Retina (tissue), 1 donor: ENCODE measurements around the gene TAGLN.
A peak's percentile ranks its signal among the peaks of the same experiment; 100 is the strongest.

Experiments
- DNase-seq: peaks from one replicate; pipeline ENCODE4 v3.0.0-alpha.2; 2016

Gene TAGLN

DNA sequence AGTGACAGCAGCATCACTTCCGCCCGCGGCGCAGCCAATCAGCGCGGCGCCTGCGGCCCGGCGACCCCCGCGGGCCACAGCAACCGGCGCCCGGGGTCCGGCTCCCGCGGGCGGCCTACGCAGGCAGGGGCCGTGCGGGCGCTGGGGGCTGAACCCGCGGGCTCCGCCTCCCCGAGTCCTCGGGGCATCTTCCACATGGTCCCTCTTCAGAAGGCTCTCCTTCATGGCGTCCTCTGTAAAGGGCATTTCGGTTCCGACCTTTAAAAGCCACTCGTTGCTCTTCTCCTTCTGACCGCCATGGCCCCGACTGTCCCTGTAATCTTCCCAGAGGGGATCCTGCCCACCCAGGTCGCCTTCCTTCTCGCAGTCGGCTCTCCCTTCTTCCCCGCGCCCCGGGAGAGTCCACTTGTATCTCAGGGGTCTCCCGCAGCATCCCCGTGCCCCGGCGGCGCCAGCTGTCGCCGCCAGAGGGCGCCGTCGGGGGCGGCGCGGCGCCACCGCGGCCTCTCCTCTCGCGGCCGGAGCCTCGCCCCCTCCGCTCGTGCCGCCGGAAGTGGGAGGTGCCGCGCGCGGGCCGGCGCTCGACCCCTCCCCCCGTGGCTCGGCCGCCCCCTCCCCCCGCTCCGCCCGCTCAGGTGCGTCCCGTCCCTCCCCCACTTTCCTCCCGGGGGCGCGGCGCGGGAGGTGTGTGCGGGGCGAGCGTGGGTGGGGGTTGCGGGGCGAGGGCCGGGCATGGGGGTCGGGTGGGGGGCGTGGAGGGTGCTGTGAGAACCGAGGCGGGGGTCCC lies 33.1 kb downstream of the TAGLN start, which contains the start of gene RNF214:
Gene RNF214 (plus strand): TSS at position 580 of the 787 bp plus-strand sequence. CDS start 1,602 bp downstream, outside the sequence.
- DNase-seq = peak; percentile 95

DNA sequence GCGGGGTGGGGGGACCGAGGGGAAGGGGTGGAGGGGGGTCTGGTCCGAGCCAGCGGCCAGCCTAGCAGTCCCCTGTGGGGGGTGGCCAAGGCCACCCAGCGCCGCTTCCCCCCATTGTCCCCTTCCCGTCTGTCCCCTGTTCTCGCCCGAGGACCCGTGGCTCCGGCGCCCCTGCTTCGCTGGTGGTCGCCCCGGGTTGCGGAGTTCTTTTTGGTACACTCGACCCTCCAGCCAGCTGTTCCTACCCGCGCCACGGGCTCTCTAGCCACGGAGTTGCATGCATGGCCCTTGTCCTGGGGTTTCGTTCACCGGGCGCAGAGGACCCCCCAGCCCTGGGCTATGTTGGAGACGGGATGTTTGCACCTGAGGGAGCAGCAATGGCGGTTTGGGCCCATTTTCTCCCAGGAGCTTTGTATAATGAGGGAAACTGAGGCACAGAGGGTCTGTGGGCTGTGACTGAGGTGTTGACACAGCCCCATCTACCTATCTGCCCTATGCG lies 33.8 kb downstream of the TAGLN start:
- peak; percentile 40 for DNase-seq

DNA sequence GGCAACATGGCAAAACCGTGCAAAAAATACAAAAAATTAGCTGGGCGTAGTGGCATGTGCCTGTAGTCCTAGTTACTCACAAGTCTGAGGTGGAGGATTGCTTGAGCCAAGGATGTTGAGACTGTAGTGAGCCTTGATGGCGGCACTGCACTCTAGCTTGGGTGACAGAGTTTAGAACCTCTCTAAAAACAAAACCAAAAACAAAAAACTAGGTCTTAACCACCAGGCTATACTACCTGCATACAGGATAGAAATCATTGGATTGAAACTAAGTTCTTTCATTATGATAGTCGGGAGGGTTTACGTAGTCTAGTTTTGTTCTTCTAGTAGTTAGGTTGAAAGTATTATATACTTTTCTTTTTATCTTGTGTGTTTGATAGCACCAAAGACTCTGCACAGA lies 39.1 kb downstream of the TAGLN start:
- no peak for DNase-seq

DNA sequence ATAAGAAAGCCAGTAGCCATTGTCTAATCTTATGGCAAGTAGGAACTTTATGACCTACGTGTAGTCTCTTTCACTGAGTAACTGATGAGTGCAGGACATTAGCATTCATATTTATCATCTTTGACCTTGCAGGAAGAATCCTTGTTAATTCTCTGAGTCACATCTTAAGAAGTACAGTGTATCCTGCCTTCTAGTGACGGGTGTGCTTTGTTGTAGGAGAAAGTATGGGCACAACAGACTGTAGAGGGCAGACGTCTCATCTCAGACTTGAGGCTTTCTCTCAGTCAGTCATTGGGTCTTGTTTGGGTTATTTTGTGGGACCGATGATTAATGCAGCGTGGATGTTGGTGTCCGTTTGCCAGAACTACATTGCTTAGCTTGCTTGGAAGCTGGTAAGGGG lies 40.1 kb downstream of the TAGLN start:
- DNase-seq = no peak

DNA sequence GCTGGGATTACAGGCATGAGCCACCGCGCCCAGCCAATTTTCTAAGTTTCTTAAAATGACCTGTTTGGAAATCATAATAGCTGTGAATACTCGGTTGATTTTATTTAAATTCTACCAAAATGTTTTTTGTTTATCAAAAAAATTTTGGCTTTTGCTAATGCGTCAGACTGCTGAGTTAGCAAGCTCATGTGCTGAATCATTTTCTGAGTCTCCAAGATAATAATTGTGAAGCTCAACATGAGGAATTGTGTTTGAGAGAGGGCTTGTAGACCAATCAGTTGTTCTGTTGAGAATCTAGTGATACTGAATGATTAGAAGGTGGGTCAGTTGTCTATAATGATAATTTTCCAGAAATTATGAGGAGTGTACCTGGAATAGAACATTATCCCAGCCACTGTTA lies 49.2 kb downstream of the TAGLN start:
- DNase-seq = no peak

DNA sequence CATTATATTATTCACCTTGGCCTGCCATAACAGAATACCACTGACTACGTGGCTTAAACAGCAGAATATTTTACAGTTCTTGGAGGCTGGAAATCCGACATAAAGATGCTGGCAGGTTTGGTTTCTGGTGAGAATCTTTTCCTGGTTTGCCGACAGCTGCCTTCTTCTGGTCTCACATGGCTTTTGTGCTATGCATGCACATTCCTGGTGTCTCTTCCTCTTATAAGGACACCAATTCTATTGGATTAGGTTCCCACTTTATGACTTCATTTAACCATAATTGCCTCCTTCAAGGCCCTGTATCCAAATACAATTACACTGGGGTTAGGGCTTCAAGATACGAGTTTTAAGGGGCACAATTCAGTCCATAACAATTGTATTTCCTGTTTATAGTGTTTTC lies 50.4 kb downstream of the TAGLN start:
- DNase-seq = no peak

DNA sequence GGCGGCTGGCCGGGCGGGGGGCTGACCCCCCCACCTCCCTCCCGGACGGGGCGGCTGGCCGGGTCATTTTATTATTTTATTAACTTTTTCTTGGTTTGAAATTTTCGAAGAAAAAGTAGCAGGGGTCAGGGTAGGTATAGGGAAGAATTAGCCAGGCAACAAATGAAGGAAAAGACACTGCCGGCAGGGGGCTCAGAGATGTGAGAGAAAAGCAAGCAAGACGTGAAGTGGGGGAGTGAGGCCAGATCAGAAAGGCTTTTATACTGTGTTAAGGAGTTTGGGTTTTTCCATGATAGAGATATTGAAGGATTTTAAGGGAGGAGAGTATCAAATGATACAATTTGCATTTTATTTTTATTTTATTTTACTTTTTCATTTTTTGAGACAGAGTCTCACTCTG lies 52.3 kb downstream of the TAGLN start:
- no peak for DNase-seq

DNA sequence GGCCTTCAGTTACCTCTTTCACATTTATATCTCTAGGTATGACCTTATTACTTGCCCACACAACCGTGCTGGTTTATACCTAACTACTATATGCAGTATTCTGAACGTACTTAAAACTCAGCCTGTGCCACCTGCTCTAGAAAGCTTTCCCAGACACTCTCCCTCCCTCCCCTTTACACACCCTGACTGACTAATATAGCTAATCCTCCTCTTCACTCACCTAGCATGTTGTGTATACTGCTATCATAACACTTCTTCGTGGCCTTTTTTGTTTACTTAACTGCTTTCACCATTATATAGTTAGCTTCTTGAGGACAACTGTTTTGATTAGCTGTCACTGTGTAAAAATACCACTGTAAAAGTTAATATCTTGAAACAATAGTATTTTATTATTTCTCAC lies 56.8 kb downstream of the TAGLN start:
- no peak for DNase-seq

DNA sequence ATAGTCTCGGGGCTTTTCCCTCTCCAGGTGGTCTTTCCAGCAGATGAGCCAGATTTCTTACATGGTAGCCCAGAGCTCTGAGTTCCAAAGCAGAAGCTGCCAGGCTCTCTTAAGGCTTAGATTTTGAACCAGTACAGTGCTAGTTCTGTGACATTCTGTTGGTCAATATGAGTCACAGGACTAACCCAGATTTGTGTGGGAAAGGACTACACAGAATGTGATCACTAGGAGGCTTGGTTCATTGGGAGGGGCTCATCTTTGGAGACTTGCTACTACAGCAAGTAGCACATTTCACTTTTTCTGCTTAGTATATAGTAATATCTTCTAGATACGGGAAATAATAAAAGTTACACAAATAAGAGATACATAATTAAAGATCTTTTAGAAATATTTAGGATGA lies 57.4 kb downstream of the TAGLN start:
- DNase-seq = no peak
